ENCODE measurements around the gene PPM1K.

DNA sequence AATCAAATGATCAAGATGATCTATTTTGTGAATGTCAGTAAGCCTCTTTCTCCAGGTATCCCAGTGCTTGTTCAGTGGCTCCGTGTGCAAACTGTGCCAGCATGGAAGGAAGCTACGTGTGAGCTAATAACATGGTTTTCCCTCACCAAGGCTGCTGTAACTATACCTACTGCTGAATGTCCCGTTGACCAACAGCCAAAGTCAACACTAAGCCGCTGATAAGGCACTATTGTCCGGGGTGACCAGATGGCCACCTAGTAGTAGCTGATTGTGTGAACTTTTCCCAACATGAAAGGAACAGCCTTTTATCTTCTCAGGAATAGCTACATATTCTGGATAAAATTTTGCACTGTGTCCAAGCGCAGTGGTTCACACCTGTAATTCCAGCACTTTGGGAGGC lies 68.0 kb downstream of the PPM1K start:
- TF ChIP-seq, protein P1, sequence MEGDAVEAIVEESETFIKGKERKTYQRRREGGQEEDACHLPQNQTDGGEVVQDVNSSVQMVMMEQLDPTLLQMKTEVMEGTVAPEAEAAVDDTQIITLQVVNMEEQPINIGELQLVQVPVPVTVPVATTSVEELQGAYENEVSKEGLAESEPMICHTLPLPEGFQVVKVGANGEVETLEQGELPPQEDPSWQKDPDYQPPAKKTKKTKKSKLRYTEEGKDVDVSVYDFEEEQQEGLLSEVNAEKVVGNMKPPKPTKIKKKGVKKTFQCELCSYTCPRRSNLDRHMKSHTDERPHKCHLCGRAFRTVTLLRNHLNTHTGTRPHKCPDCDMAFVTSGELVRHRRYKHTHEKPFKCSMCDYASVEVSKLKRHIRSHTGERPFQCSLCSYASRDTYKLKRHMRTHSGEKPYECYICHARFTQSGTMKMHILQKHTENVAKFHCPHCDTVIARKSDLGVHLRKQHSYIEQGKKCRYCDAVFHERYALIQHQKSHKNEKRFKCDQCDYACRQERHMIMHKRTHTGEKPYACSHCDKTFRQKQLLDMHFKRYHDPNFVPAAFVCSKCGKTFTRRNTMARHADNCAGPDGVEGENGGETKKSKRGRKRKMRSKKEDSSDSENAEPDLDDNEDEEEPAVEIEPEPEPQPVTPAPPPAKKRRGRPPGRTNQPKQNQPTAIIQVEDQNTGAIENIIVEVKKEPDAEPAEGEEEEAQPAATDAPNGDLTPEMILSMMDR (IDR thresholded peaks at IDR 0.05; ENCODE audit: insufficient read depth, low read length, poor library complexity, severe bottlenecking) = no peak
- TF ChIP-seq EZH2phosphoT487 (conservative IDR thresholded peaks at IDR 0.05; ENCODE audit: low read length) = no peak

All from SU-DHL-6 (cell line).